Stimulated activated CD4-positive, alpha-beta T cell treated with anti-CD3 and anti-CD28 coated beads, Interleukin-4, amount 100 ng/mL, for 4 hours (primary cell): ENCODE results near the gene CSHL1.
A peak's percentile ranks its signal among the peaks of the same experiment; 100 is the strongest.
"Not testable (repeated sequence)": the region's sequence is repeated elsewhere in the genome, so short reads cannot be mapped to it uniquely, and the experiment has no call there.

ENCODE experiments used
- DNase-seq, 2 experiments: peaks; one replicate each; pipeline ENCODE4 v3.0.0-alpha.2; 2020

The CSHL1 gene

DNA sequence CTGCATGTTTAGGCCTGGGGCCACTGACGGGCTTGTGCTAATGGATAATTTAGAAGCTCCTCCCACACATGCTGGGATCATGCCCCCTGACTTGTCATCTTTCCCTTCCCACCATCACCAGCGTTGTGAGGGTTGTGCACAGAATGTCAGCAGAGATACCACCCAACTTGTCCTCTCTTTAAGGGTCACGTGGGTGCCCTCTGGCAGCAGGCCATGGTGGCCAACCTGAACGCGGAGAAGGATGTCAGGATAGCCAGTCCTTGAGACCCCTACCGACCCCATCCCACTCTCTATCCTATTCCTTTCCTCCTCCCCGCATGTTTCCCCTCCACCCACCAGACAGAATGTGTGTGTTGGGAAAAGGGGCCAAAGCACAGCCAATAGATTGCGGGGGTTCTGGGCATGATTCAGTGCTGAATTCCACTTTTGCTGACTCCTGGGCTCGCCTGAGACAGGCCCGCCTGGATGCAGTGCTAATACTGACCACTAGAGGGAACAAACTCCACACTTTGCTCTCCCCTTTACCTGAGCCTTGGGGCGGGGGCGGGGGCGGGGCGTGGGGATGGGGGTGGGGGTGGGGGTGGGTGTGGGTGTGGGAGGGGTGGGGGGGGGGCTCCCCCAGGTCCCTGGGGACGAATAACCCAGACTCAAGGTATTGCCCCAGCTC is 29.0 kb downstream of the CSHL1 start, which contains the start of gene GH2:
Gene GH2 (minus strand): TSS at position 10 of the 667 bp plus-strand sequence. CDS start 143 bp downstream, outside the sequence.
- DNase-seq = peak; percentile 47 to 52

DNA sequence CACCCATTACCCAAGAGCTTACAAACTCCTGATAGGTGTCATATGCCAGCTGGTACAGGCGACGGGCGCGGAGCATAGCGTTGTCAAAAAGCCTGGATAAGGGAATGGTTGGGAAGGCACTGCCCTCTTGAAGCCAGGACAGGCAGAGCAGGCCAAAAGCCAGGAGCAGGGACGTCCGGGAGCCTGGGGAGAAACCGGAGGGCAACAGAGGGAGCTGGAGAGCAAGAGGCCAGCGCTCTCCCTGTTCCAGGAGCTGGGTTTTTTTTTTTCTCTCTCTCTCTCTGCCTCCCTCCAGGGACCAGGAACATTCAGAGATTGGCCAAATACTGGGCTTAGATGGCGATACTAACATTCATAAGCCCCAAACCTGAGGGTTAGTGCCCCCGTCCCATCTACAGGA is 29.7 kb downstream of the CSHL1 start:
- not testable (repeated sequence) for DNase-seq

DNA sequence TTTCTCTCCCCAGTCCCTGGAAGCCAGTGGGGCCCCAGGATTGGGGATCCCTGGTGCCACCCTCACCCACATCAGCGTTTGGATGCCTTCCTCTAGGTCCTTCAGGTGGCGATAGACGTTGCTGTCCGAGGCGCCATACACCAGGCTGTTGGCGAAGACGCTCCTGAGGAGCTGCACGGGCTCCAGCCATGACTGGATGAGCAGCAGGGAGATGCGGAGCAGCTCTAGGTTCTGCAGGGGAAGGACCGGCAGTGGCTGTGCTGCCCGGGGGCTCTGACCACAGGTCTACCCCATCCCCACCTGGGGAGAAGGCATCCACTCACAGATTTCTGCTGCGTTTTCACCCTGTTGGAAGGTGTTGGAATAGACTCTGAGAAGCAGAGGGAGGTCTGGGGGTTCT is 30.4 kb downstream of the CSHL1 start:
- DNase-seq = no peak

DNA sequence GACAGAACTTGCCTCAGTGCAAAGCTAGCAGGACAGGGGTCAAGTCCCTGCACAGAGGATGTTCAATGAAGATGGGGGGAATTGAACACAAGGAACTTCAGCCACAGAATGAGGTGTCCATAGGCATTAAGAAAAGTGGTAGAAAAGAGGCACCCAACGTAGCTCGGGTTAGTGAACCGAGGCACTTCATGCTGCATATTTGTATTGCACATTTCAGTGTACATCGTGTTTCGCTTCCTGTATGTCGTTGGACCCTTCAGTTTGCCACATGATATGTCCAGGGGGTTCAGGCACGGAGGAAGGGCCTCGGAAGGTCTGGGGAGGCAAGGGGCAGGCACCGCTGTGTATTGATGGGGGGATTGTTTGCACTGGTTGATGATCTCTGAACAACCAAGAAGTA is 32.6 kb downstream of the CSHL1 start:
- not testable (repeated sequence) for DNase-seq

DNA sequence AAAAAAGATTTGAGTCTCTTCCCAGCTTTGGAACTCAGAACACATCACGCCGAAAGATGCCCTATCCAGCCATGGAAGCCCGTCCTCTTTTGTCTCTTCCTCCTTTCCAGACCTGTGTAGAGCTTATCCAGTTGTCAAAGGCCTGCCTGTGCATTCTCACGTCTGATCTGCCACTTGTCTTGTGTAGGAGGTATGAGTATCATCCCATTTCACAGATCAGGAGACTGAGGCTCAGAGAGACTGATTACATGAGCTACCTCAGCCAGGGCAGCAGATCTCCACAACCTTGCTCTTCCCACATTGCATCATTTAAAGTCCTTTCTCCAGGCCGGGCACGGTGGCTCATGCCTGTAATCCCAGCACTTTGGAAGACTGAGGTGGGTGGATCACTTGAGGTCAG is 36.4 kb downstream of the CSHL1 start:
- not testable (repeated sequence) for DNase-seq

DNA sequence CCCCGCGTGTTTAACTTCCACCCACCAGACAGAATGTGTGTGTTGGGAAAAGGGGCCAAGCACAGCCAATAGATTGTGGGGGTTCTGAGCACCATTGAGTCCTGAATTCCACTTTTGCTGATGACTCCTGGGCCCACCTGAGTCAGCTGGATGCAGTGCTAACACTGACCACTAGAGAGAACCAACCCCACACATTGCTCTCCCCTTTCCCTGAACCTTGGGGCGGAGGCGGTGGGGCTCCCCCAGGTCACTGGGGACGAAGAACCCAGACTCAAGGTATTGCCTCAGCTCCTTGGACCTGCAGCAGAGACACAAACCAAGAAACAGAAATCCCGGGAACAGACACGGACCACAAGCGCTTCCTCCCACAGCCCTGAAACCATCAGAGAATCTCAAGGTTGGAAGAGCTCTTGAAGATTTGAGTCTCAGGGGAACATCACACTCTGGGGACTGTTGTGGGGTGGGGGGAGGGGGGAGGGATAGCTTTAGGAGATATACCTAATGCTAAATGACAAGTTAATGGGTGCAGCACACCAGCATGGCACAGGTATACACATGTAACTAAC is 36.9 kb downstream of the CSHL1 start:
- not testable (repeated sequence) for DNase-seq

DNA sequence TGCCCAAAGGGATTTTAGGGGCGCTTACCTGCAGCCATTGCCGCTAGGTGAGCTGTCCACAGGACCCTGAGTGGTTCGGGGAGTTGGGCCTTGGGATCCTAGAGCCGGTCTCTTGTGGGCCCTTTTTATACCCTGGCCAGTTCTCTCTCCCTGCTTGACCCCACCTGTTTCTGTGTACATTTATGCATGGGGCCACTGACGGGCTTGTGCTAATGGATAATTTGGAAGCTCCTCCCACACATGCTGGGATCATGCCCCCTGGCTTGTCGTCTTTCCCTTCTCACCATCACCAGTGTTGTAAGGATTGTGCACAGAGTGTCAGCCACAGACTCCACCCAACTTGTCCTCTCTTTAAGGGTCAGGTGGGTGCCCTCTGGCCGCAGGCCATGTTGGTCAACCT is 37.5 kb downstream of the CSHL1 start, which contains the start of gene CSH2:
Gene CSH2 (minus strand): TSS at position 101 of the 400 bp plus-strand sequence. CDS start 63 bp downstream, at position 38.
- DNase-seq = not testable (repeated sequence)

DNA sequence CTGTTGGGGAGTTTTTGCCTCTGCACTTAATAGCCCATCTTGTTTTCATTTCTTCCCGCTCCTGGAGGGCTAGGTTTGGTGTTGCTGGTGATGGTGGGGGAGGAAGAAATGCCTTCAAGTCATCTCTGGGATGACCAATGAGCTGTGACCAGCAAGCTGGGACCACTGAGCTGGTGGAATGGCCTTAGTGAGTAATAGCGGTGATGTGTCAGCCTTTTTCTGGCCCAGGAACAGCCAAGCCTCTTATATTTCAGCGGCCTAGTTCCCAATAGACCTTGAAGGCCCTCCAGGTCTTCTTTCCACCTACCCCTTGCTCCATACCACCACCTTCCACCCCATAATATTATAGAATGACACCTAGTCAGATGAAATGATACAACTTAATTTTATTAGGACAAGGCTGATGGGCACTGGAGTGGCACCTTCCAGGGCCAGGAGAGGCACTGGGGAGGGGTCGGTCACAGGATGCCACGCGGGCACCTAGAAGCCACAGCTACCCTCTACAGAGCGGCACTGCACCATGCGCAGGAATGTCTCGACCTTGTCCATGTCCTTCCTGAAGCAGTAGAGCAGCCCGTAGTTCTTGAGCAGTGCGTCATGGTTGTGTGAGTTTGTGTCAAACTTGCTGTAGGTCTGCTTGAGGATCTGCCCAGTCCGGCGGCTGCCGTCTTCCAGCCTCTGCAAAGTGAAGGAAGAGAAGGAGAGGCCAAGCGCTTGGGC is 39.3 kb downstream of the CSHL1 start:
- DNase-seq = not testable (repeated sequence)

DNA sequence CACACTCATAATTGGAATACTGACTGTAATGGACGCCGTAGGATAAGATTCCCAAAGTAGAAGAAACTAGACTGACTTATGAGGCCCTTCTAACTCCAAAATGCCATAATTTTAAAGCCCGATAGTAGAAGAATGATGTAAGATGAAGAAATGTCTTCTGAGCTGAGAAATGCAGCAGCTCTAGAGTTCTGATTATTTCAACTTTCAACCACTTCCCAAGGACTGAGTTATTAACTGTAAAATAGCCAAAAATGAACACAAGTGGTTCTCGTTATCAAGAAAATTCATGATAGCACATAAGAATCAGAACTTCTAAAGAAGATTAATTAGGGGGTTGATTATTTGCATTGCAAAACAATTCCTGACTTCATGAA is 40.8 kb downstream of the CSHL1 start:
- DNase-seq = not testable (repeated sequence)

DNA sequence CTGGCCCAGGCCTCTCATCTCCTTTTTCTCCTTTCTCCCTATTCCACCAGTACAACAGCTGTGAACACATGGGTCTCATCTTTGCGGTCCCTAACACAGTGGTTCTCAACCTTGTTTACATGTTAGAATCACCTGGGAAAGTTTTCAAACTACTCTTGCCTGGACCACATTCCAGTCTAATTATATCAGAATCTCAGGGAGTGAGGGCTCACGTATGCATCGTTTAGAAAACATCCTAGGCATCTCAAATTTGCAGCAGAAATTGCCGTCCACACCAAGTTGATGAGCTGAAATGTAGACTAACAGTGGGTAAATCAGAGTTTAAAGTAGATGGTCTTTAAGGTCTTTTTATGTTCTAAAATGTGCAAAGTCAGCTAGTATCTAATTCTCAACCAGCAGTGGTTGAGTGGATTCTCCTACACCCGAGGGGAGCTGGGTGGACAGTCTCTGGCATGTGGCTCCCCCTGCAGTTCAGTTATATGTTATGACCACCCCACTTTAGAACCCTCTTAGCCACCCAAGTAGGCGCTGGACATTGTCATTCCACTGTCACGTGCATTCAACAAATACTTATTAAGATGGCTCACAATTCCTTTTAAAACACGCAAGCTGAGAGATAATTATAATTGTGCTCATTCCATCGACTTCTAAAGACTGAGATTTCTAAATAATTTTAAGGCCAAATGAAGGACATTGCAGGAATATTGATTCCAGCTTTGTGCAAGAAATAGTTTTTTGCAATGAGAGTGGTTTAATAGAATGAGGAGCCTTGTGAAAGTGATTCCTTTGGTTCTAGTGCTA is 41.4 kb downstream of the CSHL1 start:
- DNase-seq = not testable (repeated sequence)

DNA sequence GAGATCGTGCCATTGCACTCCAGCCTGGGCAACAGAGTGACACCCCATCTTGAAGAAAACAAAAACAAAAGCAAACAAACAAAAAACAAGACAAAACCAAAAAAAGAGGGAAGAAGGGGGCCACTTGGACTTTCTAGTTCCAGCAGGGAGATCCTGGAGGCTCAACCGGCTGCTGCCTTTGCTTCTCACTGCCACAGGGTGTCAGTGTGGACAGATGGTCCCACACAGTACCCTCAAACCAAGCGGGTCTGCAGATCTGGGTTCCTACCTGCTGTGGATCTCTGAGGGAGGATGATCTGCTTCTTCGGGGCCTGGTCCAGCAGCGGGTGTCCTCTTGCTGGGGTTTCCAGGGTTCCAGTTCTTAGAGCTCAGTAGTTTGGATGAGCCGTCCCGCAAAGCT is 44.4 kb downstream of the CSHL1 start:
- DNase-seq = not testable (repeated sequence)
